ENCODE data around the gene SLC9A7.

Gene SLC9A7

DNA sequence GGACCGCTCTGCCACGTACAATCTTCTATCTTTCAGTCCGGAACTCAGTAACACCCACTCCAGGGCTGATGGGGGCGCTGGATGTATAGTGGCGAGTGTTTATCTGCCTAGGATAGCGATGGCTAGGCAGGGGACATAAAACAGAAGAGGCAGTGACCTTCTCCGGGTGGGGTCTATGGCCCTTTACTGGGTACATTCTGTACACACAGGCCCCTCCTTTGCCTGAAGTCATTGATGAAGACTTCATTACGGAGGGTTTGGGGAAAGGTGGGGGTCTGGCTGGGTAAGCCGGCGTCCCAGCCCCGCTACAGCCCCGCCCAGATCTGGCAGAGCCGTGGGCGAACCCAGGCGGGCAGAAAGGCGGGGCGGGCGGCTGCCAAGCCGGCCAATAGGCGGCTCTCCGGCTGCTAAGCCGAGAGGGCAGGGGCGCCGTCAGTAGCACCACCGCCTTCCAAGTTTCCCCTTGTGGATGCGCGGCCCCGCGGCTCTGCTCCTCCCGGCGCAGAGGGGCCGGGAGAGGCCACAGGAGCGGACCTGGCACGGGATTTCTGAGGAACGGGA, 185.5 kb downstream of the SLC9A7 start, which contains the start of gene CHST7:
TSS of gene CHST7 (plus strand) at position 435 of the 561 bp plus-strand sequence. CDS start 167 bp downstream, outside the sequence.
- peak; percentile 42 for DNase-seq (ENCODE audit: low spot score)

DNA sequence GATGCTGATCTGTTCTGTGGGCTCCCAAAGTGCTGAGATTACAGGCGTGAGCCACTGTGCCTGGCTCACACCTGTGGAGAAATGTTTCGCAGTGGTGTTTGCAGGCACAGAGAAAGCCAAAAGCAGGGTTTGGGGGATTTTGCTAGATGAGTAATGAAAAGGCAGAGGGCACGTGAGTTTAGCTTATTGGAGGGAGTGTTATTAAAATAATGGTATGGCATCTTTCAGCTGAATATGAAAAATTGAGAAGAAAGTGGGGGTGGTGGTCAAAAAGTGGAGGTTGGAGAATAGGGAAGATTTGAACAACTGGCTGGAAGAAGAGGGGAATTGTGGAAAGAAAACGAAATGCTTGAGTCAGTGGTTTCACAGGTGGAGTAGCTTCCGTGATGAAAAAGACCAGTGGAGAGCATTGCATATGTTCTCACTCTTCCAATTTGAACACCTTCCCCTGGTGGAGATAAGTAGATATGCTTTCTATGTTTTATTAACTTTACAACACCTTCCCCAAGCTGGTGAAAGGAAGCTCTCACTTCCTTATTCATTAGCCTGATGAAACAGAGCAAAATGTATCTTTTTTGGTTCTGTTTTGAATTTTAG, 186.5 kb downstream of the SLC9A7 start:
- no peak for DNase-seq (ENCODE audit: low spot score)

GRCh38 chrX:46571423-46572339, 187.2 kb downstream of the SLC9A7 start:
- no peak for DNase-seq (ENCODE audit: low spot score)

DNA sequence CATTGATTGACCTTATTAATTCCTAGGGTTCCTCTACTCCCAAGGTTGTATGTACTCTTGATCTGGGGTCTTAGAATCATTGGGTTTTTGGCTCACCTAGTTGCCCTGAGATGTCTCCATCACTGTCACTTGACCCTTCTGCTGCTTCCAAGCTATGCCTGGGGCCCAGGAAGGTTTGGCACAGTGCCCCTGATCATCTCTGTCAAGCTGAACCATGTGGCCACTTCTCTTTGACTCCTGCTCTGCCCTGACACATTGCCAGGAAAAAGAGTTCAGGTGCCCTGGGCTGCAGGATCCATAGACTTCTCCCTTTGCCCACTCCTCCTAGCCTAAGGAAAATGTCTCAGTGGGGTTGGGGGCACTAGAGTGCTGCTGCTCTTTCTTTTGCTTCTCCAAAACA, 189.3 kb downstream of the SLC9A7 start:
- DNase-seq (ENCODE audit: low spot score), result no peak

DNA sequence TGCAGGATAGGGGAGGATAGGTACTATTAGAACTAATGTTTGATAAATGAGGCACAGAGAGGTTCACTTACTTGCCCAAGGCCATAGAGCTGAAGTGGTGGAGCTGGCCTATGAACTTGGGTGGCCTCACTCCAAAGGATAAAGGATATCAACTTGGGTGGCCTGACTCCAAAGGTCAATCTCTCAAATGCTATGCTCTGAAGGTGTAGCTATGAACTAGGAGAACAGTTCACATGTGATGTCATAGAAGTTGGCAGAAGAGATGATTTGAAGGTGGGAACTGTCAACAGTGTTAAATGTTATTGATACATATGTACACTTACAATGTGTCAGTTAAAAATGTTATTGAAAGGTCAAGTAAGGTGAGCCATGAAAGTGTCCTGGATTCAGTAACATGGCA, 191.5 kb downstream of the SLC9A7 start:
- DNase-seq (ENCODE audit: low spot score), result no peak

DNA sequence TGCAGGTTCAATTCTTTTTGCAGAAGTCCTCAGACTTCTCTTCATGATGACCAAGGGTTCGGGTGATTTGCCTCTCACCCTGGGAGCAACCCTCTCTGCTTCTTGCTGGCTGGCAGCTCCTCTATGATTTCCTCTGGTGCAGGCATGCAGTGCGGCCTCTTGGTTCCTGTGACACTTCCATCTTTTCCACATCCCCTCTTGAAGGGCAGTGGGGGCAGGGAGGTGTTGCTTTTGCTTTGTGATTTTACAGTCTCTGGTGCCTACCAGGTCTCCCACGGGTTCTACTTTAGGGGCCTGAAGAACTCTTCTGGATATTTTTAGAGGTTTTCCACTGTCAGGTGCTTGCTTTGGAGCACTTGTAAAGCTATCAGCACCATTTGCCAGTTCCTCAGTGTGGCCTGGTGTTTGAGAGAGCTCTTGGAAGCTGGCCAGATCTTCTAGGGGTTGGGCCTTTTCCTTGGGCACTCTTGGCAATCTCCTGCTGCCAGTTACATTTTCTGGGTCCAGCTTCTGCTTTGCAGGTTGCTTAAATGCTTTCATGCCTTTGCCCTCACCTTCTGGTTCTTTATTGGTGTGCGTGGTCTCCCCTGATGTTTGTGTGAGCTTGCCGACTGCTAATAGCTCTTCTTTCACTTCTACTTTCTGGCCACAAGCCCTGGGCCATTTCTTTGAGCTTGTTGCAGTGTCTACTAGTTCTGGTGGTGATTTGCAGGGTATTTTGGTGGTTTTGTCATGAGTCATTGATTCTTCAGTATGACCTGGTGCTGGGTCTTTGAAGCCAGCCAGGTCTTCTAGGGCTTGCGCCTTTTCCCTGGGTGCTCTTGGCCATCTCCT, 196.9 kb downstream of the SLC9A7 start:
- DNase-seq (ENCODE audit: low spot score), result no peak

DNA sequence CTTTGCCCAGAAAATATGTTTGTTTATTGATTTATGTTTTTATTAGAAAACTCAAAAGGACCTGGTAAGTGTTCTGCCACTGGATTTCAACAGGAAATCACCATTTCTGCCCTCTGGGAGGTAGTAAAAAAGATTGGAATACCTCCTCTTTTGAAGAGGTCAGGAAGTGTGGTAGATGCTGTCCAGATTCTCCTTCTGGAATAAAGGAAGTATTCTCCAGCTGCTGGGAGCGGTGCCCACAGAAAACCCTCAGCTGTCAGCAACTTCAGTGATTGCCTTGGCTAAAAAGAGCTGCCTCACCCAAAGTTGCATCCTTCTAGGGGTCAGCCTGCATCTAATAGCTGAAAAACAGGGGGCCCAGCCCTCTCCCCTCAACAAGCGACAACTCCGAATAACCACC, 199.9 kb downstream of the SLC9A7 start:
- peak; percentile 54 for DNase-seq (ENCODE audit: low spot score)

DNA sequence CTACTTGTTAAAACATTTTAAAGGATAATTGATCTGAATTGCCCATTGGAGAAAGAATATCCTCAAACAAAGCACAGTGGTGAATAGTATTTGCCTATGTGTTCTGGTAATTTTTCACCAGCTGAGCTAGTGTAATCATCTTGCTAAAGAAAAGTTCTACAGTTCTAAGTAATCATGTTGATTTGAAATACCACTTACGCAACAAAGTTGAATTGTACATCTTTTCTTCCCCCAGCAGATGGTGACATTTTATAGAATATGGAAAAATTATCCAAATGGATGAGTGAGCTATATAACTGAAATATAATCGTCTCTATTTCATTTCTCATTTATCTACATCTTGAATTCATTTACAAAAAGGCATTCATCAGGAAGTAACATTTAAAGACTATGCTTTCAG, 204.0 kb downstream of the SLC9A7 start:
- DNase-seq (ENCODE audit: low spot score), result no peak

- no peak for DNase-seq (ENCODE audit: low spot score)
Observed at GRCh38 chrX:46553935-46554334, 205.0 kb downstream of the SLC9A7 start.

DNA sequence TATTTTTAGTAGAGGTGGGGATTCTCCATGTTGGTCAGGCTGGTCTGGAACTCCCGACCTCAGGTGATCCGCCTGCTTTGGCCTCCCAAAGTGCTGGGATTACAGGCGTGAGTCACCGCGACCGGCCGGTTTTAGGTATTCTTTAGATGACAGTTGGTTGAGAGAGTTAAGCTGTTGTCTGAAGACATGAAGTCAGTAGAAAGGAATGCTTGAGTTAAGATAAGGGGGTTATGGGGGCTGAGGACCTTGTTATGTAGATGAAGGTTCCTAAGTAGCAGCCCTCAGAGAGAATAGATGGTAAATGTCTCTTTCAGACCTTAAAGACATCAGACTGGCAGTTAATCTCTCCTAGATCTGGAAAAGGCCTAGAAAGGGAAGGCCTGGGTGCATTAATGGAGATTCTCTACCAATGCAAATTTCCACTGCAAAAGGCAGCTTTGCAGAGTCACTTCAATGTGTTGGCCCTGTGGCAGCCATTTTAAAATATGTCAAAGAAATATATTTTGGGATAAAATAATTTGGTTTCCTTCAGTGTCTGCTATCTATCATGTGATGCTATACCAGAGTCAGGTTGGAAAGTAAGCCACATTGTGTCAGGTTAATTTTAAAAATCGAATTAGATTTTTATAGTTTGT, 207.3 kb downstream of the SLC9A7 start:
- no peak for DNase-seq (ENCODE audit: low spot score)

DNA sequence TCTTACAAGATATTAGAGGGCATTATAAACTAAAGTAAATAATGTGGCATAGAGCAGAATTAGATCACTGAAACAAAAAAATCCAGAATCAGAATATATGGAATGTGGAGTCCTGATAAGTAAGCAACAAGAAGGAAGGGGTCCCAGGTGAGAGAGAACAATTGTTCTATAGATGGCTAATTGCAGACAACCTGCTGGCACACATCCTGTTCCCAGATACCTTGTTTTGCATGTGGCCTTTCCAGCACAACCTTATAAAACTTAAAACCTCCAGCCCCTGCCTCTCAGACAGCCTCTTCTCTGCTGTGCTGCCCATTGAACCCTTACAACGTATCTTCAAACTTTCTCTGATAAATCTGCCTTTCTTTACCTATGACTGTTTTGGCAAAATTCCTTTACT, 209.0 kb downstream of the SLC9A7 start:
- no peak for DNase-seq (ENCODE audit: low spot score)
